ENCODE data around the gene MFSD12.
"Not testable (repeated sequence)": the region's sequence is repeated elsewhere in the genome, so short reads cannot be mapped to it uniquely, and the experiment has no call there.

Gene MFSD12

DNA sequence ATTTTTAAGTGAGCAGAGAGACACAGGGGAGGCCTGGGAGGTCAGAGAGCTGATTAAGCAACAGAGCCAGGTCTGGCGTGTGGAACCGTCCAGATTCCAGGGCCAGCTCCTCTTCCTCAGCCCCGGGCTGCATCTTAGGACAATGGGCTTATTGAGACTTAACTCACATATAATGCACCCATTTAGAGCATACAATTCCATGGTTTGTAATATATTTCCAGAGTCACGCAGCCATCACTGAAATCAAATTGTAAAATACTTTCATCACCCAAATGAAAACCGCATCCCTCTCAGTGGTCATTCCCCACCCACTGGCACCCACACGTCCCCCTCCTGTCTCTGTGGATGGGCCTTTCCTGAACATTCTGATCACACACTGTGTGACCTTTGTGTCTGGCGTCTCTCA, 13.2 kb upstream of the MFSD12 start:
- TF ChIP-seq, protein P1, sequence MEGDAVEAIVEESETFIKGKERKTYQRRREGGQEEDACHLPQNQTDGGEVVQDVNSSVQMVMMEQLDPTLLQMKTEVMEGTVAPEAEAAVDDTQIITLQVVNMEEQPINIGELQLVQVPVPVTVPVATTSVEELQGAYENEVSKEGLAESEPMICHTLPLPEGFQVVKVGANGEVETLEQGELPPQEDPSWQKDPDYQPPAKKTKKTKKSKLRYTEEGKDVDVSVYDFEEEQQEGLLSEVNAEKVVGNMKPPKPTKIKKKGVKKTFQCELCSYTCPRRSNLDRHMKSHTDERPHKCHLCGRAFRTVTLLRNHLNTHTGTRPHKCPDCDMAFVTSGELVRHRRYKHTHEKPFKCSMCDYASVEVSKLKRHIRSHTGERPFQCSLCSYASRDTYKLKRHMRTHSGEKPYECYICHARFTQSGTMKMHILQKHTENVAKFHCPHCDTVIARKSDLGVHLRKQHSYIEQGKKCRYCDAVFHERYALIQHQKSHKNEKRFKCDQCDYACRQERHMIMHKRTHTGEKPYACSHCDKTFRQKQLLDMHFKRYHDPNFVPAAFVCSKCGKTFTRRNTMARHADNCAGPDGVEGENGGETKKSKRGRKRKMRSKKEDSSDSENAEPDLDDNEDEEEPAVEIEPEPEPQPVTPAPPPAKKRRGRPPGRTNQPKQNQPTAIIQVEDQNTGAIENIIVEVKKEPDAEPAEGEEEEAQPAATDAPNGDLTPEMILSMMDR (IDR thresholded peaks at IDR 0.05; ENCODE audit: extremely low read depth, missing control alignments) = no peak
- DNase-seq (ENCODE audit: low spot score) = no peak

DNA sequence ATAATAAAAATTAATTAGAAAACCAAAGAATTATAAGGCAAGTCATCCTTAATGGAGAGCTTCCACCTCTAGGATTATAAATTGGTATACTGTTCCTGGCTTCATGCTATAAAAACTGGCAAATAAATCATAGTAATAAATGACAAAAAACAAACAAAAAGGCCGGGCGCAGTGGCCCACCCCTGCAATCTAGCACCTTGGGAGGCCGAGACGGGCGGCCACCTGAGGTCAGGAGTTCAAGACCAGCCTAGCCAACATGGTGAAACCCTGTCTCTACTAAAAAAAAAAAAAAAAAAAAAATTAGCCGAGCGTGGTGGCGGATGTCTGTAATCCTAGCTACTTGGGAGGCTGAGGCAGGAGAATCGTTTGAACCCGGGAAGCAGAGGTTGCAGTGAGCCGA, 12.7 kb upstream of the MFSD12 start:
- DNase-seq (ENCODE audit: low spot score) = not testable (repeated sequence)

DNA sequence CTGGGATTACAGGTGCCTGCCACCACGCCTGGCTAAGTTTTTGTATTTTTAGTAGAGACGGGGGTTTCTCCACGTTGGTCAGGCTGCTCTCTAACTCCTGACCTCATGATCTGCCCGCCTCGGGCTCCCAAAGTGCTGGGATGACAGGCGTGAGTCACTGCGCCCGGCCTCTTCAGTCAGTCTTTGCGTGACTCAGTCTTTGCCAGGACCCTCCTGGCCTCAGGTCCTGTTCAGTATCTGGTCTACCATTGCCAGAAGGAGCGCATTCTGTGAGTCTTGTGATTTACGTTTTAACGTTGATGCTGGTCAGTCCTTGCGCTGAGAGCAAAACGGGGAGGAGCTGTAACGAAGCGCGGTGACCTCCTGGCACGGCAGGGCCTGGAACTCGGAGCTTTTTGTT, 7.8 kb upstream of the MFSD12 start:
- no peak for DNase-seq (ENCODE audit: low spot score)
- TF ChIP-seq, protein P1 (IDR thresholded peaks at IDR 0.05; ENCODE audit: extremely low read depth, missing control alignments) = no peak

DNA sequence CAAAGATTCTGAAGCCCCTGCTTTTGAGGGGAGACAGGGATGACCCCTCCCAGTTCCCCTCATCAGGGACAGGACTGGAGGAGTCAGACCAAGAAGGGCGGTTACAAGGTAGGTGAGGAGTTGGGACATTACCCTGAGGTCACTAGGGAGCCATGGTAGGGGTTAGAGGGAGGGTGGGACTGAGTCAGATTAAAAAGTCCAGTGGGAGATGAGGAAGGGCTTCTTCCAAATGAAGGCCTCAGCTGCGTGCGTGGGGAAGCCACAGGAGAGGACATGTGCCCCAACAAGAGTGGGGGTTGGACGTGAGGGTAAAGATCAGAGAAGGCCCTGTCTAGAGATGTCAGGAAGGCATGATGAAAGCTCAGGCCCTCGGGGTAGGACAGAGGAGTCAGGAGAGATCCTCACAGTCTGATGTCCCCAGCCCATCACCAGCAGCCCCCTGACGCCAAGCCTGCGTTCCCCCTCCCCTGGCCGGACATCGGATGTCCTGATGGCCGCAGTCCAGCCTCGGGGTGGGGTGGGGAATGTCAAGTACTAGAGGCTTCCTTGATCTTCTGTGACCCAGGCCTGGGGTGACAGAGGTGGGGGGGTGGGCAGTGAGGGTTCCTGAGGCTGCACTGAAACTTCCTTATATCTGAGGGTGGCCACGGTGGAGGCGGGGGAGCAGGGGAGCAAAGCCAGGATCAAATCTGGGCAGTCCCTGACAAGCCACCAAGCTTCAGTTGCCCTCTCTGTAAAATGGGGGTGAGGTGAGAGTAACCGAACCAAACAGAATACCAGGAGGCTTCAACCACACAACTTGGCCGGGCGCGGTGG, 6.5 kb upstream of the MFSD12 start:
- DNase-seq (ENCODE audit: low spot score) = no peak
- TF ChIP-seq, protein P1 (IDR thresholded peaks at IDR 0.05; ENCODE audit: extremely low read depth, missing control alignments) = no peak

DNA sequence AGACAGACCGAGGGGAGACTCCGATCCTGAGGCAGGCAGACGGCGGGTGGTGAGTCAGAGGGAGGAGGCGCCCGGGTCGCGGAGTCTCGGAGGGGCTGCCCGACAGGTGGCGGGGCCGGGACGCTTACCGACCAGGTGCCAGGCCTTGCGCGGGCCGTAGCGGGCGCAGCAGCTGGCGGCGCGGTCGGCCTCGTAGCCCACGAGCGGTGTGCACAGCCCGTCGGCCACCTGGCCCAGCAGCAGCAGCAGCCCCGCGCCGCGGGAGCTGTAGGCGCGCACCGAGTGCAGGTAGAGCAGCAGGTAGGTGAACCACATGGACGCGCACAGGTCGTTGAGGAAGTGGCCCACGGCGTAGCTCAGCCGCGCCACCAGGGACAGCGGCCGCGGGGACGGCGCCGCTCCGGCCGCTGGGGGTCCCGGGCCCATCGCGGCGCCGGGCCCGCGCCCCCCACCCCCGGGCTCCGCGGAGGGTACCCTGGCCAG, 367 bp downstream of the MFSD12 start:
- peak; percentile 76 for DNase-seq (ENCODE audit: low spot score)

DNA sequence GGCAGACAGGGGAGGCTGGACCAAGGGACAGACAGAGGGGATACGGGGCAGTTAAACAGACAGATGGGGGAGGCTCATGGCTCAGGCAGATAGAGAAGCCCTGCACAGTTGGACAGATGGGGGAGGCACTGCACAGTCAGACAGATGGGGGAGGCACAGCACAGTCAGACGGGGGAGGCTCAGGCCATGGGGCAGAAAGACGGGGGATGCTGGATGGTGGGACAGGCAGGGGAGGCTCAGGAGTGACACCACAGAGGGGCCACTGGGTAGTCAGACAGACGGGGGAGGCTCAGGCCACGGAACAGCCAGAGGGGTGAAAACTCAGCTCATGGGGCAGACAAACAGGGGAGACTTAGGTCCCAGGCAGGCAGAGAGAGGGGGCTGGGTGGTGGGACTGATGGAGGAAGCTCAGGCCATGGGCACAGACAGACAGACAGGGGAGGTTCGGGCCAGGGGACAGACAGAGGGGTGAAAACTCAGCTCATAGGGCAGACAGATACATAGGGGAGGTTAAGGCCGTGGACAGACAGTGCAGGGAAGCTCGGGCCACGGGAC, 886 bp downstream of the MFSD12 start:
- DNase-seq (ENCODE audit: low spot score) = no peak
- TF ChIP-seq, protein P1 (IDR thresholded peaks at IDR 0.05; ENCODE audit: extremely low read depth, missing control alignments) = no peak

More for the DNA sequence above, 367 bp downstream of the MFSD12 start:
- TF ChIP-seq, protein P1 (IDR thresholded peaks at IDR 0.05; ENCODE audit: extremely low read depth, missing control alignments) = no peak

DNA sequence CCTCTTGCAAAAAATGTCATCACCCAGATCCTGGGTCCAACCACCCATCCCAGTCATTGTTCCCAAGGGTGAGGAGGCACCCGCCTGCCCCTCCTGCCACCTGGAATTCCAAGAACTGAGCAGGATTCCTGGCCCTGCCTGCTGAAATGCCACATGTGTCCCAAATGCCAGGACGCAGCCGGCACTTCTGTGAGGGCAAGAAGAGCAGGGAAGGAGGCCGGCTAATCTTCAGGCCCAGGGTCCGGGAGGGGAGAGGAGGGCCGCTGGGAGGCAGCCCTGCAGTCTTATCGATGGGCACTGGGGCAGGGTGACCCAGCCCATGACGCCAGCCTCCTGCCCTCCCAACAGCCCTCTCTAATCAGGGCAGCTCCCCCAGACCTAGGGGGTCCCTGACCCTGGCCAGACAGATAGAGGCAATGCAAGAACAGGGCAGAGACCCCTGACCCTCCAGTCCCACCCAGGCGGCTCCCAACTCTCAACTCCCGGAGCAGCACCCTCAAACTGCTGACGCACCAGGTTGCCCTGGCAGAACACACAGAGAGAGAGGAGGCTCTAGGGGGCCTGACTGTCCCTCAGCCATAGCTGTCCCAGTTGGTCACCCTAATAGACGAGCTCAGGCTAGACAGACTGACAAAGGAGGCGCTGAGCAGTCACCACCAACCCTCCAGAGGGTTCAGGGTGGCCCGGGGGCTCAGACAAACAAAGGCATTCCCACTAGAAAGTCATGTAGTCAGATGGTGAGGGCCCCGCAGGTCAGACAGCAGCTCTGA, 1.5 kb downstream of the MFSD12 start:
- TF ChIP-seq, protein P1 (IDR thresholded peaks at IDR 0.05; ENCODE audit: extremely low read depth, missing control alignments) = no peak
- DNase-seq (ENCODE audit: low spot score) = no peak

All from GM20000 (cell line).